HT1080 (cell line): ENCODE results near the gene MYL6B. TPM values are rescaled to one million over a fixed set of nuclear protein-coding genes. Genes with fewer than 3 reads are reported as not detected.
A peak's percentile ranks its signal among the peaks of the same experiment; 100 is the strongest.

ENCODE experiments used
- DNase-seq: peaks from one replicate; pipeline ENCODE4 v3.0.0-alpha.2; 2015; ENCODE audit warnings: low read depth
- total RNA-seq: library from RNA; depleted of rRNA; stranded (reverse); fragments of >200 nt; shearing (Covaris generic); gene quantifications from 2 replicates; pipeline ENCODE4 v1.2.3, GENCODE V29; 2014; rRNA removed

MYL6B gene
- total RNA-seq, 1 experiment from 2014 or later = 127 TPM

DNA sequence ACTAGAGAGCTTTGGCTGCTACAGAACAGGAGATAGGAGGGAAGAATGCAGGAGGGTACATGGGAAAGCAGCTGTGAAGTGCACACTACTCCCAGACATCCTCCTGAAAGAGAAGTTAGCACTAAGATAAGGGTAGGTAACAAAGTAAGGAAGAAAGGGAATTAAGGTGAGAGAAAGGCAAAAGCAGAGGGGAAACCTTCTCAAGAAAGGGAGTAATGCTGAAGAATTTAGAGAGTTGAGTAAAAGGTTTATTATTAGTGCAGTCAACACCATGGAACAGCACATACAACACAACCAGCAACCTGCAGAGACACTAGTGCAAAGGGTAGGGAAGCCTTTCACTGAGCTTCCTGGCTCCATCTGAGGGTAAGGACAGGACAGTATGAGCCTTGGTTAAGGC, 51.9 kb downstream of the MYL6B start:
- no peak for DNase-seq

DNA sequence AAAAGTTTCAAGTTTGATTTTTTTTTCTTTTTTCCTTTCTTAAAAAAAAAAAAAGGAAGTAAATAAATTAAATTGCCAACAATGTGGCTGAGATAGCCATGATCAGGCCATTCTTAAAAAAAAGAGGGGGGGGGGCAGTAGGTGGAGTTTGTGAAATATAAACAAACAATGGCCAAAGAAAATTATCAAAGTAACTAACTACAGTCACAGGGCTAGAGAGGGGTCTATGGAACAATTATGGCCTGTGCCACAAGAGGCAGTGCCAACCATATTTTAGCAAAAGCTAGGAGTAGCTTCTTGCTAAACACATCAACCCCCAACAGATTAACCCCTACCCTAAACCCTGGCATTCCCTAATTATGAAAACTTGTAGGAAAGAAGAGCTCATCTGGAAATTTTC, 53.1 kb downstream of the MYL6B start:
- no peak for DNase-seq

DNA sequence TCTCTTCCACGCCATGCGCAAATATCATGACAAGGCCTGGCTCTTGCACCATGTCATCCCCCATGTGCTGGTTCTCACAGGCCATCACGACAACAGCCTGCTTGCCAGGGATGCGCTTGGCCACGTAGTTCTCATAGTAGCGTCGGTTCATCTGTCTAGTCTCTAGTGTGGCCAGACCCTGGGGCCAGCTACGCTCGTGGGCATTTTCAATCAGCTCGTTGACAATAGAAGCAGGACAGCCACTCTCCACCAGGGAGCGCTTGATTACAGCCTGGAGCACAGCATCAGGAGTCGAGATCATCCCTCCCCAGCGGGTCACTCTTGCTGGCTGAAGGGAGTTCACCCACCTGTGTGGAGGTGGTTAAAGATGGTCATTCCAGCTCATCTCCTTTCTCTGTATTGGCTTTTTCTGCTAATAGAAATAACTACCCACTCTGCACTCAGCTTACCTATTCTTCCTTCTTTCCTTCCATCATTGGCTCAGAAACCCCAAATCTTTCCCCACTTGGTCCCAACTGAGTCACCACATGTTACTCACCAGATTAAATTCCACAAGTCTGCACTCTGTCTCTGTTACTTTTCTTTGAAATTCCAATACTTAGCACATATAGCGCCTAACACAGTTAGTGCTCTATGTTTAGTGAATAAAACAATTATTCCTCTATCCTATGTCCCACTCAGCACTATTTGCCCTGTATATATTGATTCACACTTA, 54.2 kb downstream of the MYL6B start:
- peak; percentile 42 for DNase-seq

Other genes with a start within 250 kb of the MYL6B start
- 37.0 and 38.0 TPM in 2 replicates for gene PYM1, start 224.7 kb upstream of the MYL6B start, total RNA-seq
- 49.6 and 56.6 TPM in 2 replicates for gene DGKA, start 221.4 kb upstream of the MYL6B start, total RNA-seq
- 1.1 and 3.3 TPM in 2 replicates for gene PMEL, start 186.5 kb upstream of the MYL6B start, total RNA-seq
- 76.5 and 97.2 TPM in 2 replicates for gene CDK2, start 185.8 kb upstream of the MYL6B start, total RNA-seq
- gene RAB5B, start 178.5 kb upstream of the MYL6B start, total RNA-seq = 25.8 and 34.4 TPM in 2 replicates
- gene SUOX, start 155.3 kb upstream of the MYL6B start, total RNA-seq = 15.7 and 15.9 TPM in 2 replicates
- 0.80 and 1.9 TPM in 2 replicates for gene IKZF4, start 131.5 kb upstream of the MYL6B start, total RNA-seq
- 855 and 1,056 TPM in 2 replicates for gene RPS26, start 110.7 kb upstream of the MYL6B start, total RNA-seq
- 1.2 and 1.4 TPM in 2 replicates for gene ERBB3, start 72.4 kb upstream of the MYL6B start, total RNA-seq
- 526 and 607 TPM in 2 replicates for gene PA2G4, start 48.0 kb upstream of the MYL6B start, total RNA-seq
- gene RPL41, start 36.0 kb upstream of the MYL6B start, total RNA-seq = 3,633 and 5,394 TPM in 2 replicates
- gene ZC3H10, start 34.3 kb upstream of the MYL6B start, total RNA-seq = 2.7 and 5.6 TPM in 2 replicates
- 134 and 140 TPM in 2 replicates for gene ESYT1, start 24.3 kb upstream of the MYL6B start, total RNA-seq
- 1,272 and 2,138 TPM in 2 replicates for gene MYL6, start 5.8 kb downstream of the MYL6B start, total RNA-seq
- 36.8 and 44.3 TPM in 2 replicates for gene SMARCC2, start 36.9 kb downstream of the MYL6B start, total RNA-seq
- gene RNF41, start 69.3 kb downstream of the MYL6B start, total RNA-seq = 59.7 and 67.7 TPM in 2 replicates
- gene NABP2, start 71.8 kb downstream of the MYL6B start, total RNA-seq = 77.9 and 78.3 TPM in 2 replicates
- 0.71 TPM in 1 of 2 replicates, not detected in the other for gene SLC39A5, start 77.5 kb downstream of the MYL6B start, total RNA-seq
- gene ANKRD52, start 105.8 kb downstream of the MYL6B start, total RNA-seq = 18.8 and 26.3 TPM in 2 replicates
- 18.3 and 19.4 TPM in 2 replicates for gene COQ10A, start 114.4 kb downstream of the MYL6B start, total RNA-seq
- 122 and 174 TPM in 2 replicates for gene CS, start 147.7 kb downstream of the MYL6B start, total RNA-seq
- 72.2 and 85.4 TPM in 2 replicates for gene CNPY2, start 163.4 kb downstream of the MYL6B start, total RNA-seq
- 10.0 and 16.9 TPM in 2 replicates for gene PAN2, start 181.4 kb downstream of the MYL6B start, total RNA-seq
- 0.43 TPM in 1 of 2 replicates, not detected in the other for gene IL23A, start 186.3 kb downstream of the MYL6B start, total RNA-seq
- 32.7 and 33.1 TPM in 2 replicates for gene STAT2, start 207.5 kb downstream of the MYL6B start, total RNA-seq
- gene APOF, start 210.3 kb downstream of the MYL6B start, total RNA-seq = not detected in 2 replicates